ENCODE data around the gene MAP3K6. TPM values are rescaled to one million over a fixed set of nuclear protein-coding genes. Genes with fewer than 3 reads are reported as not detected.

MAP3K6 gene
- total and polyA plus RNA-seq, 7 experiments from 2014 or later = 5.9 to 17.0 (median 14.2) TPM

GRCh38 chr1:27403931-27404330 is 37.2 kb upstream of the MAP3K6 start:
- Mint-ChIP-seq H3K9me3 (peaks cover 0 to 1% (median 0%) of the 10 kb centered on the region in 11 donors), H3K36me3 (peaks cover 0 to 14% (median 7%) of the 10 kb centered on the region in 5 donors), H3K27ac (peak overlapping the region; percentile 26 to 95 (median 87)), H3K4me3 (peak overlapping the region in 3 of 10 donors; percentile 41 to 55 (median 53)), H3K4me1 (peaks cover 12 to 38% (median 32%) of the 10 kb centered on the region in 7 donors), H3K27me3 (no peaks in the 10 kb centered on the region)
- Histone ChIP-seq H3K4me3 (ENCODE audit: low read length) (no peak overlapping the region), H3K36me3 (ENCODE audit: control insufficient read depth in 2 of 3, insufficient read depth in 3 of 3, low read length in 3 of 3) (peaks cover 9 to 33% (median 13%) of the 10 kb centered on the region in 3 experiments), H3K4me1 (ENCODE audit: control insufficient read depth in 2 of 2, insufficient read depth in 2 of 2, low read length in 2 of 2) (peaks cover 0 to 17% of the 10 kb centered on the region in 2 donors), H3K9me3 (ENCODE audit: control insufficient read depth in 2 of 3, low read length in 3 of 3) (no peaks in the 10 kb centered on the region), H3K27me3 (ENCODE audit: control insufficient read depth in 2 of 2, insufficient read depth in 2 of 2, low read length in 2 of 2) (no peaks in the 10 kb centered on the region), H3K27ac (ENCODE audit: low read depth, low read length) (peak overlapping the region; percentile 48)
- ChIA-PET CTCF (interaction anchor here (1.2 to 3.3 kb wide), 4 partner anchors 94 to 205 kb away, joined by 3 to 19 read pairs (median 9); partner anchors contain the start of gene AHDC1), POLR2A (interaction anchor here (0.5 to 1.7 kb wide), 3 partner anchors 14 to 123 kb away, joined by 3 to 4 read pairs (median 4); no protein-coding TSS in a partner anchor)
- ATAC-seq (no peak), DNase-seq (no peak)
- intact Hi-C loops (cut with micrococcal nuclease) = loop anchor here (1.0 kb wide), 3 partner anchors 119 to 202 kb away; no protein-coding TSS in a partner anchor

DNA sequence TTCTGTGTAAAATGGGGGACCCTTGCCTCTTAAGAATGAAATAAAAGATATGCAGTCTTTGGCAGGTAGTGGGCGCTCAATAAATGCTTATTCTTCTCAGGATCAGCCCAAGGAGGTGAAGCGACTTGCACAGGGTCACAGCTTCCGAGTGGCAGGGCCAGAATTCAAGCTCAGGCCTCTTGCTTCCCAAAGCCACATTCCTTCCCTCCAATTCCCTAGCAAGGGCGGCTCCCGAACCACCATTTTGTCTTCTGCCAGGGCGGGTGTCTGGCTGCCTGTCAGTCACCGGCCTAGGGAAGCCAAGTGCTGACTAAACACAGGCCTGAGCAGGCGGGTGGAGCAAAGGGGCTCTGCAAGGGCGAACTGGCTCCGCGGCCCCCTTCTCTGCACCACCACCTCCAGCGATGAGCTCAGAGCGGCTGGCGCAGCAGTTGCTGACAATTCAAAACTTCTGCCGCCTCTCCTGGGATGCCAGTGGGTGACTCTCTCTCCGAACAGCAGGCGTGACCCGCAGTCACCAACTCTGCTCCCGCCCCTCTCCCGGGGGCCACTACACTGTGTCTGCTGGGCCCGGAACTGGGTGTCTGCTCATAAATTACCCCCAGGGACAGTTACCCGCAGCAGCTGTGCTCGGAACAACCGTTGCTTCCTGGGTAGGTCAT is 36.4 kb upstream of the MAP3K6 start:
- peak overlapping the region; percentile 48 for H3K27ac ChIP-seq (ENCODE audit: low read depth, low read length)
- H3K9me3 Mint-ChIP-seq = peaks cover 0 to 1% (median 0%) of the 10 kb centered on the region in 11 donors
- POLR2A ChIA-PET = interaction anchor here (0.5 to 1.7 kb wide), 8 partner anchors 12 to 237 kb away, joined by 3 to 6 read pairs (median 4); partner anchors contain the start of gene AHDC1
- no peak overlapping the region for H3K4me3 ChIP-seq (ENCODE audit: low read length)
- peaks cover 0 to 10% (median 5%) of the 10 kb centered on the region in 5 donors for H3K36me3 Mint-ChIP-seq
- CTCF ChIA-PET = interaction anchor here (0.5 to 3.3 kb wide), 20 partner anchors 8 to 506 kb away, joined by 3 to 23 read pairs (median 4); partner anchors contain the start of genes AHDC1 and WASF2
- H3K27me3 ChIP-seq (ENCODE audit: control insufficient read depth in 2 of 2, insufficient read depth in 2 of 2, low read length in 2 of 2) = no peaks in the 10 kb centered on the region
- peaks cover 3 to 25% (median 7%) of the 10 kb centered on the region in 3 experiments for H3K36me3 ChIP-seq (ENCODE audit: control insufficient read depth in 2 of 3, insufficient read depth in 3 of 3, low read length in 3 of 3)
- H3K9me3 ChIP-seq (ENCODE audit: control insufficient read depth in 2 of 3, low read length in 3 of 3) = no peaks in the 10 kb centered on the region
- peaks cover 11 to 42% (median 33%) of the 10 kb centered on the region in 7 donors for H3K4me1 Mint-ChIP-seq
- peak overlapping the region in 9 of 10 donors; percentile 16 to 68 (median 48) for H3K4me3 Mint-ChIP-seq
- intact Hi-C loops (cut with micrococcal nuclease) = loop anchor here (1.0 kb wide), 3 partner anchors 120 to 203 kb away; no protein-coding TSS in a partner anchor
- H3K4me1 ChIP-seq (ENCODE audit: control insufficient read depth in 2 of 2, insufficient read depth in 2 of 2, low read length in 2 of 2) = peaks cover 0 to 17% of the 10 kb centered on the region in 2 donors
- H3K27me3 Mint-ChIP-seq = no peaks in the 10 kb centered on the region
- ATAC-seq (peak; percentile 75), DNase-seq (peak in 6 of 9 donors; percentile 44 to 62 (median 50))
- peak overlapping the region; percentile 29 to 95 (median 87) for H3K27ac Mint-ChIP-seq

- H3K27me3 Mint-ChIP-seq = no peaks in the 10 kb centered on the region
- Histone ChIP-seq H3K36me3 (ENCODE audit: control insufficient read depth in 2 of 3, insufficient read depth in 3 of 3, low read length in 3 of 3) (peaks cover 0 to 17% (median 0%) of the 10 kb centered on the region in 3 experiments), H3K4me3 (ENCODE audit: low read length) (no peak overlapping the region), H3K27ac (ENCODE audit: low read depth, low read length) (peak overlapping the region; percentile 48), H3K27me3 (ENCODE audit: control insufficient read depth in 2 of 2, insufficient read depth in 2 of 2, low read length in 2 of 2) (no peaks in the 10 kb centered on the region), H3K4me1 (ENCODE audit: control insufficient read depth in 2 of 2, insufficient read depth in 2 of 2, low read length in 2 of 2) (peaks cover 0 to 17% of the 10 kb centered on the region in 2 donors), H3K9me3 (ENCODE audit: control insufficient read depth in 2 of 3, low read length in 3 of 3) (no peaks in the 10 kb centered on the region)
- H3K27ac Mint-ChIP-seq = peak overlapping the region in 7 of 9 donors; percentile 36 to 95 (median 87)
- H3K9me3 Mint-ChIP-seq = no peaks in the 10 kb centered on the region
- ATAC-seq = peak; percentile 44
- DNase-seq = no peak
- POLR2A ChIA-PET = interaction anchor here (0.5 to 1.7 kb wide), 8 partner anchors 13 to 259 kb away, joined by 3 to 9 read pairs (median 4); partner anchors contain the start of gene AHDC1
- H3K4me3 Mint-ChIP-seq = no peak overlapping the region
- peaks cover 0 to 5% (median 2%) of the 10 kb centered on the region in 5 donors for H3K36me3 Mint-ChIP-seq
- CTCF ChIA-PET = interaction anchor here (0.6 to 3.3 kb wide), 20 partner anchors 7 to 505 kb away, joined by 3 to 23 read pairs (median 4); partner anchors contain the start of genes AHDC1 and WASF2
- intact Hi-C loops (cut with micrococcal nuclease) = loop anchor here in 1 of 2 donors (1.0 kb wide), 1 partner anchor 261 kb away; no protein-coding TSS in a partner anchor
- H3K4me1 Mint-ChIP-seq = peaks cover 10 to 40% (median 33%) of the 10 kb centered on the region in 7 donors
Observed at GRCh38 chr1:27402349-27402754, 35.6 kb upstream of the MAP3K6 start.

DNA sequence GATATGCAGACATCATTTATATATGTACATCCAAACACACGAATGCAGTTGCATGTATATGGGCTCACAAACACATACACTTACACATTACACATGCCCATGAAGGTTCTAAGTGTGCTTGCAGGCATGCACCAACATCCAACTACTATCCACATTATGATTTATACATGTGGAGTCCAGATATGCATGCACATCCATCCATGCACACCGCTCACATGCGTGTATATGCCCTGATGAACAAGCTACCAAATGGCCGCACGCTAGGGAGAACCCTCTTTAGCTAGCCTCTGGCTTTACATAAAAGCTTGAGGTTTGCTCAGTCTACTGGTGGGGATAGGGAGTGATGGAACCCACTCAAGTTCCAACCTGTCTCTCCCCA is 34.2 kb upstream of the MAP3K6 start:
- no peaks in the 10 kb centered on the region for H3K27me3 ChIP-seq (ENCODE audit: control insufficient read depth in 2 of 2, insufficient read depth in 2 of 2, low read length in 2 of 2)
- H3K36me3 Mint-ChIP-seq = no peaks in the 10 kb centered on the region
- no peak overlapping the region for H3K27ac ChIP-seq (ENCODE audit: low read depth, low read length)
- CTCF ChIA-PET = interaction anchor here (1.0 to 3.0 kb wide), 8 partner anchors 13 to 270 kb away, joined by 4 to 23 read pairs (median 6); partner anchors contain the start of genes AHDC1 and WASF2
- H3K27me3 Mint-ChIP-seq = no peaks in the 10 kb centered on the region
- H3K4me1 ChIP-seq (ENCODE audit: control insufficient read depth in 2 of 2, insufficient read depth in 2 of 2, low read length in 2 of 2) = peaks cover 0 to 17% of the 10 kb centered on the region in 2 donors
- no peaks in the 10 kb centered on the region for H3K9me3 Mint-ChIP-seq
- peaks cover 10 to 38% (median 33%) of the 10 kb centered on the region in 7 donors for H3K4me1 Mint-ChIP-seq
- H3K4me3 Mint-ChIP-seq = no peak overlapping the region
- intact Hi-C loops (cut with micrococcal nuclease) = no loop called here
- POLR2A ChIA-PET = interaction anchor here (0.6 to 1.0 kb wide), 2 partner anchors 26 to 101 kb away, joined by 3 to 5 read pairs; no protein-coding TSS in a partner anchor
- peak overlapping the region in 4 of 9 donors; percentile 6 to 67 (median 33) for H3K27ac Mint-ChIP-seq
- DNase-seq (no peak), ATAC-seq (no peak)
- no peak overlapping the region for H3K4me3 ChIP-seq (ENCODE audit: low read length)
- no peaks in the 10 kb centered on the region for H3K9me3 ChIP-seq (ENCODE audit: control insufficient read depth in 2 of 3, low read length in 3 of 3)
- peaks cover 0 to 6% (median 0%) of the 10 kb centered on the region in 3 experiments for H3K36me3 ChIP-seq (ENCODE audit: control insufficient read depth in 2 of 3, insufficient read depth in 3 of 3, low read length in 3 of 3)

DNA sequence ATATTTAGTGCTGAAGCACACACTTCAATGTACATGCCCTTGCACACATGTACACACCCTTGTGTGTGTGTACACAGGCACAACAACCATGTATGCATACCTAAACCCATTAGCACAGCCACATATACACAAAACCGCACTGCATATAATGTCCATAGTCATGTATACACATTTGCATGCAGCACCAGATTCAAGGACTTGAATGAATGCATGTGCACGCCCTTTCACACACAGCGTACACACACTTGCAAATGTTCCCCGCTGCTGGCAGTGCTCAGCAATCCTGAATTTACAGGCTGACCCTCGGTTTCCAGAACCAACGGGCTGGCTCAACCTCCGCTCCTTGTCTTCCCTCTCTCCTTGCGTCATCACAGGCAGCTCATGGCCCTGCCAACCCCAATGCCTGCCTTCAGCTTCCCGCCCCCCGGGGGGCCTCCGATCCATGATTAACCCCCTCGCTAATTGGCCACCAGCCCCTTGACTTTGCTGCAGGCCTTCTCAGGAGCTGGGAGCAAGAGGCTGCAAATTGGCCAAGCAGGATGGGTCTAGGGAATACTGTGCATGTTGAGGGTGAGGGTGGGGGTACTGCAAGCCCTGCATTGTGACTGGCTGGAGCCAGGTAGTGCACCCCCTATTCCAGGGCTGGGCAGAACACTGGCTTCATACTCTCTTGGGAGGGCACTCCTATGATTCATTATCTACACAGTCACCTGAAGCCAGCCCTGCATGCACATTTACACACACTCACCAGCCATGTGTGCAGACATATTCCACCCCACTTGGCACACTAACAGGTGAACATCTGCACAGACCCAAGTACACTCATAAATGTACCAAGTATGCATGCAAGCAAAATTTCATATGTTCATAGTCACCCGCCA is 33.6 kb upstream of the MAP3K6 start:
- DNase-seq (no peak), ATAC-seq (no peak)
- Histone ChIP-seq H3K9me3 (ENCODE audit: control insufficient read depth in 2 of 3, low read length in 3 of 3) (no peaks in the 10 kb centered on the region), H3K36me3 (ENCODE audit: control insufficient read depth in 2 of 3, insufficient read depth in 3 of 3, low read length in 3 of 3) (peaks cover 0 to 6% (median 0%) of the 10 kb centered on the region in 3 experiments), H3K27me3 (ENCODE audit: control insufficient read depth in 2 of 2, insufficient read depth in 2 of 2, low read length in 2 of 2) (no peaks in the 10 kb centered on the region), H3K4me3 (ENCODE audit: low read length) (no peak overlapping the region), H3K27ac (ENCODE audit: low read depth, low read length) (no peak overlapping the region), H3K4me1 (ENCODE audit: control insufficient read depth in 2 of 2, insufficient read depth in 2 of 2, low read length in 2 of 2) (peaks cover 0 to 20% of the 10 kb centered on the region in 2 donors)
- CTCF ChIA-PET = interaction anchor here (1.0 to 7.8 kb wide), 6 partner anchors 90 to 271 kb away, joined by 4 to 184 read pairs (median 4); partner anchors contain the start of gene WASF2
- Mint-ChIP-seq H3K4me3 (peak overlapping the region in 2 of 10 donors; percentile 19 to 35), H3K36me3 (no peaks in the 10 kb centered on the region), H3K9me3 (no peaks in the 10 kb centered on the region), H3K4me1 (peaks cover 10 to 39% (median 33%) of the 10 kb centered on the region in 7 donors), H3K27me3 (no peaks in the 10 kb centered on the region), H3K27ac (peak overlapping the region in 7 of 9 donors; percentile 6 to 67 (median 57))
- POLR2A ChIA-PET = interaction anchor here (1.3 kb wide), 1 partner anchor 13 kb away, joined by 4 read pairs; no protein-coding TSS in a partner anchor
- intact Hi-C loops (cut with micrococcal nuclease) = no loop called here
